Bronchial epithelial cell (primary cell): ENCODE results near the gene ARL13B. TPM values are rescaled to one million over a fixed set of nuclear protein-coding genes. Genes with fewer than 3 reads are reported as not detected.
"Not testable (repeated sequence)": the region's sequence is repeated elsewhere in the genome, so short reads cannot be mapped to it uniquely, and the experiment has no call there.

Source experiments
- DNase-seq: peaks from one replicate; pipeline ENCODE4 v3.0.0-alpha.2; 2010; ENCODE audit warnings: low read depth
- FAIRE-seq: peaks from 2 replicates; lab custom pipeline; 2011; peaks lifted over from hg19 to GRCh38; lab: Jason Lieb, UNC
- H3K27me3 ChIP-seq: 2 replicates; pipeline ENCODE4 v1.5.1; 2011; ENCODE audit warnings: low read length; ENCODE audit not compliant: control insufficient read depth, insufficient read depth
- H3K36me3 ChIP-seq: 2 replicates; pipeline ENCODE4 v1.5.1; 2011; ENCODE audit warnings: low read length; ENCODE audit not compliant: control insufficient read depth, insufficient read depth
- H3K4me3 ChIP-seq: 2 replicates; pipeline ENCODE4 v1.5.1; 2011; ENCODE audit warnings: mild to moderate bottlenecking, low read depth, low read length, control low read depth
- CTCF ChIP-seq: IDR thresholded peaks from 2 replicates; pipeline ENCODE4 v1.5.1; 2011; ENCODE audit warnings: mild to moderate bottlenecking, moderate library complexity, low read length, control low read depth, inconsistent platforms; ENCODE audit not compliant: insufficient read depth, severe bottlenecking
- total RNA-seq: library from RNA; depleted of rRNA; stranded (reverse); fragments of >200 nt; gene quantifications from 2 replicates; pipeline ENCODE4 v1.2.1, GENCODE V29; 2014

ARL13B gene
- 6.8 and 10.4 TPM in 2 replicates for total RNA-seq

DNA sequence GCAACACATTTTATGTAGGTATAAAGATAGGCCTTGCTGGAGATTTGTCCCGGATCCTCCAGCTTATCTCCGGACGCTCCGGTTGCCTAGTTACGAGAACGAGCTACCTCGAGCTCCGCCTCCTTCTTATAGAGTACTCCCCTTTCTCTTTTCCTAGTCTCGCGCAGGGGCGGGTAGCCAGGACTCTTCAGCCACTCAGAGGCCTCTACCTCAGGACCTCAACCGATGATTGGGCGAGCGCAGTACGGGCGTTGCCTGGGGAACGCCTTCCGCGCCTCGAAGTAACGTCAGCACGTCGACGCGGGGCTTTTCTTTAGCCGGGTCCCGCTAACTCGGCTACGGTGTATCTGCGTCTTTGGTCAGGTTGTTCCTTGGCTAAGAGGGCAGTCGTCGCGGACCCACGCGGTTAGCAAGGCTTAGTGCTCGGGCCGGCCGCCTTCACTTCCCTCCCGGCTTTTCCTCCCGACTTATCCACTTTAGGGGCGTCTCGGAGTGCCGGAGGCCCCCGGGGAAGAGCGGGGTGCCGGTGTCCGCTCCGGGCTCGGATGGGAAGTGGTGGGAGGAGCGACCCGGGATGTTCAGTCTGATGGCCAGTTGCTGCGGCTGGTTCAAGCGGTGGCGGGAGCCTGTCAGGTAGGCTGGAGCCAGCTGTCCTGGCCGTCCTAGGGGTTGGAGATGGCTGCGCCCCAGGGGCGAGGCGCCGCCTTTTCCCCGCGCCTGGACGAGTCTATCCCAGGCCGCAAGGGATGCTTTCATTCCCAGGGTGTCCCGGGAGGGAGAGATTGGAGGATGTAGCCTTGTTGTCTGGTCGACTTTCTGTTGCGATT is at the start of gene ARL13B:
TSS of gene ARL13B (plus strand) at position 306 of the 827 bp plus-strand sequence. CDS start at position 575, 269 bp downstream.
- Histone ChIP-seq H3K27me3 (no peaks in the 10 kb centered on the region), H3K36me3 (no peaks in the 10 kb centered on the region), H3K4me3 (peak within 1 kb of the TSS; percentile 90)
- DNase-seq (peak; percentile 97), FAIRE-seq (peak; percentile 98)
- no peak for TF ChIP-seq CTCF

DNA sequence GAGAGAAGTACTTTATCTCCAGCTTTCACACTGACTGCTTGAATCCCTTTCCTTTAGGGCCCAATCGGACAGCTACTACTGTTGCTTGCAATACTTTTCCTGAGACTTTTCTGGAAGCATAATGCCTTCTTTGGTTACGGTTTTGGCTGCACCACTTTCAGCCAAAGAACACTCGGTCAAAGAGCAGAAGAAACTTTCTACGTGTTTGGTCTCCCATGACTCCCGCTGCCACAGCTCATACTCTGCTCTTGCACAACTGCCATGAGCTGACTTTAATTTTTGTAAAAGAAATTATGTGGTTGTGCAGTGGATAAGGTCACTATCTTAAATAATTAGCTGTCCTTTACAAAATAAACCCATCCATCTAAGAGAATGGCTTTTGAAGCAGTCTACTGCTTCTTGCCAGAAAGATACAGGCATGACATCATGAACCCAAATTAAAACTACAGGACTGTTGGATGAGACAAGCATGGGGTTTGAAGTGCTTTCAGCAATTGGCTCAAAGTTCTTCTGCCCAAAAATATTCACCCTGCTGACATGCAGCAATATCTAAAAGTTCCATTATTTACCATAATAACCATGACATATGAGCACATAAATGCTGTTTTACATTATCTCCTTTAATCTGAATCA is 48.2 kb upstream of the ARL13B start:
- FAIRE-seq, result no peak

DNA sequence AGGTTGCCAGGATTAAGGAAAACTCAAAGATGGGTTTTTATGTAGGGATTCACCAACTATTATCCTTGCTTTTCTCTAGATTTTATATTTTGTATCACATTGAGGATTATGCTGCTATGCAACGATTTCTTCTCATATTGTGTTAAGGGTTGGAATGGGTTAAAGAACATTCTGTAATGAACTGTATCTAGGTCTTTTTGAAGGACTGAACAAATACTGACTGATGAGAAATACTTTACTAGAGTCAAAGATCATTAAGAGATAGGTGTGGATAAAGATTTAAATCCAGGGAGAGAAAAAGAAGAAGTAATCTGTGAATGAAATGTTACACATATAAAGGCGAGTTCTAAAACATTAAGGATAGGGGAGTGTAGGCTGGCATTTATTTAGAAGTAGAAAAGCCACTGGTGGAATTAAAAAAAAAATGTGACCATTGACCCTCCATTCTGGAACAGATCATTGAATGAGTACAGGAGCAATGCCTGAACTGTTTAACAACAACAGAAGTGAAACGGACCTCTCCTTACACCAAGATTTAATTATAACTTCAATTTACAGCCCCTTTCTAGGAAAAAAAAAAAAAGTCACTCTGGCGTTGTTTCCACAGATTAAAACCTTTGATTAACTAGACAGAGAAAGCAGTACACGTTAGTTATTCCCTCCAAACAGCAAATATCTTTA is 45.4 kb upstream of the ARL13B start:
- Histone ChIP-seq H3K36me3 (no peaks in the 10 kb centered on the region), H3K4me3 (no peak overlapping the region), H3K27me3 (no peaks in the 10 kb centered on the region)
- DNase-seq (no peak), FAIRE-seq (no peak)
- no peak for TF ChIP-seq CTCF

More for the DNA sequence above, 48.2 kb upstream of the ARL13B start:
- no peak for DNase-seq
- Histone ChIP-seq H3K36me3 (no peaks in the 10 kb centered on the region), H3K4me3 (no peak overlapping the region), H3K27me3 (no peaks in the 10 kb centered on the region)
- TF ChIP-seq CTCF, result no peak

- H3K36me3 ChIP-seq, result no peaks in the 10 kb centered on the region
- FAIRE-seq (no peak), DNase-seq (no peak)
- no peak overlapping the region for H3K4me3 ChIP-seq
- no peaks in the 10 kb centered on the region for H3K27me3 ChIP-seq
- no peak for TF ChIP-seq CTCF
Measured at GRCh38 chr3:93936549-93936948, 43.4 kb upstream of the ARL13B start.

DNA sequence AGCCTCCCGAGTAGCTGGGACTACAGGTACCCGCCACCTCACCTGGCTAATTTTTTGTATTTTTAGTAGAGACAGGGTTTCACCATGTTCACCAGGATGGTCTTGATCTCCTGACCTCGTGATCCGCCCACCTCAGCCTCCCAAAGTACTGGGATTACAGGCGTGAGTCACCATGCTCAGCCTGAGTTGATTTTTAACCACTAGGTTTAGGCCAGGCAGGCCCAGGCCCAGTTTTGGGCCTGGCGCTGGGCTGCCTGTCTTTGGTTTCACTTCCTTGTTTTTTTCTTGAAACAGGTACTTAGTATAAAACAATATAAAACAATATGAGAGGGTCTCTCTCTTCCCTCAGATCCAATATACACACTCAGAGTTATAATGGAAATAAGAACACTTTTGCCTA is 42.5 kb upstream of the ARL13B start:
- FAIRE-seq, H3K4me3 ChIP-seq, DNase-seq, H3K36me3 ChIP-seq, H3K27me3 ChIP-seq: not testable (repeated sequence)

GRCh38 chr3:93949958-93950357 is 30.0 kb upstream of the ARL13B start:
- not testable (repeated sequence) for DNase-seq, H3K27me3 ChIP-seq, H3K36me3 ChIP-seq, H3K4me3 ChIP-seq, FAIRE-seq
